IMR-90 (cell line): ENCODE measurements around the gene WDR37.

Source experiments
- CTCF ChIP-seq: conservative IDR thresholded peaks from 2 replicates; pipeline ENCODE4 v1.5.1; 2012; ENCODE audit warnings: mild to moderate bottlenecking, low read depth, low read length, improper control_type of control experiment
- NFE2L2 ChIP-seq: fragments of 150-350 bp; IDR thresholded peaks from 2 replicates; pipeline ENCODE4 v1.6.1; 2016; ENCODE audit warnings: low read depth, mild to moderate bottlenecking, low read length
- POLR2A ChIP-seq: IDR thresholded peaks from 2 replicates; pipeline ENCODE4 v1.6.1; 2012; ENCODE audit warnings: mild to moderate bottlenecking, low read depth, low read length
- RAD21 ChIP-seq: IDR thresholded peaks from 2 replicates; pipeline ENCODE4 v1.6.1; 2012; ENCODE audit warnings: low read length, improper control_type of control experiment

- no peak for TF ChIP-seq NFE2L2
- TF ChIP-seq CTCF = no peak
- no peak for TF ChIP-seq POLR2A
- TF ChIP-seq RAD21 = no peak
Observed at GRCh38 chr10:1050145-1050544, 6.0 kb upstream of the WDR37 start.
